Upper lobe of left lung (tissue), 6 donors: ENCODE measurements around the gene ACR. TPM values are rescaled to one million over a fixed set of nuclear protein-coding genes. Genes with fewer than 3 reads are reported as not detected.
"Not testable (repeated sequence)": the region's sequence is repeated elsewhere in the genome, so short reads cannot be mapped to it uniquely, and the experiment has no call there.

Experiments used
- ATAC-seq, 2 donors: fragments of 200-7000 bp; cut with Tn5 transposase; one replicate each; pipeline ENCODE4 v1.9.1; 2022; ENCODE audit warnings: mild to moderate bottlenecking in 2 of 2, moderate library complexity in 2 of 2; ENCODE audit not compliant: low FRiP score in 2 of 2
- DNase-seq, 2 donors: peaks; one replicate each; pipeline ENCODE4 v3.0.0-alpha.2; 2019 to 2020
- H3K27ac ChIP-seq, 4 donors: fragments of 200-600 bp; sonication (generic); one replicate each; pipeline ENCODE4 v1.5.1; 2016 to 2019
- H3K27me3 ChIP-seq, 4 donors: fragments of 200-600 bp; sonication (generic); one replicate each; pipeline ENCODE4 v1.5.1; 2017 to 2019
- H3K36me3 ChIP-seq, 4 donors: fragments of 200-600 bp; sonication (generic); one replicate each; pipeline ENCODE4 v1.5.1; 2016 to 2019
- H3K4me1 ChIP-seq, 4 donors: fragments of 200-600 bp; sonication (generic); one replicate each; pipeline ENCODE4 v1.5.1; 2018 to 2019
- H3K4me3 ChIP-seq, 4 donors: fragments of 200-600 bp; sonication (generic); one replicate each; pipeline ENCODE4 v1.5.1; 2017 to 2019; ENCODE audit warnings: mild to moderate bottlenecking in 2 of 4, moderate library complexity in 1 of 4
- H3K9me3 ChIP-seq, 4 donors: fragments of 200-600 bp; sonication (generic); one replicate each; pipeline ENCODE4 v1.5.1; 2018 to 2019
- POLR2A ChIP-seq, 4 donors: fragments of 450-650 bp; IDR thresholded peaks; one replicate each; pipeline ENCODE4 v1.5.1; 2016 to 2017; ENCODE audit warnings: antibody characterized with exemption in 4 of 4, mild to moderate bottlenecking in 2 of 4
- POLR2AphosphoS5 ChIP-seq, 2 donors: sonication (generic); formaldehyde crosslinking; IDR thresholded peaks; one replicate each; pipeline ENCODE4 v1.5.1; 2017; ENCODE audit warnings: antibody characterized with exemption in 2 of 2
- WGBS, 2 donors: methylation state at CpG; one replicate each; pipeline ENCODE4 v1.1.5; 2017 to 2018; 5-methylcytosine and 5-hydroxymethylcytosine counted together
- total RNA-seq, 6 donors: library from RNA; depleted of rRNA in 4 of 6; stranded (reverse); fragments of >200 nt in 4 of 6; gene quantifications; one replicate each; pipeline versions ENCODE4 v1.1.0 to v1.2.1, GENCODE V29; 2016 to 2021
- TF ChIP-seq, protein P1 (sequence below), 6 experiments: fragments of 450-650 bp in 4 of 6; fragments of 200-600 bp in 2 of 6; sonication (generic) in 2 of 6; IDR thresholded peaks; one replicate each; pipeline ENCODE4 v1.5.1; 2016 to 2019; ENCODE audit warnings: antibody characterized with exemption in 6 of 6
- donor health status: DM: no; HTN: no; CAD: no; lungs with moderate emphysema.
- donor health status: DM: no; HTN: yes; CAD: no; lungs with severe emphysema.

The ACR gene
- total RNA-seq, 6 donors from 2014 or later = 0.71 to 3.9 (median 1.5) TPM

DNA sequence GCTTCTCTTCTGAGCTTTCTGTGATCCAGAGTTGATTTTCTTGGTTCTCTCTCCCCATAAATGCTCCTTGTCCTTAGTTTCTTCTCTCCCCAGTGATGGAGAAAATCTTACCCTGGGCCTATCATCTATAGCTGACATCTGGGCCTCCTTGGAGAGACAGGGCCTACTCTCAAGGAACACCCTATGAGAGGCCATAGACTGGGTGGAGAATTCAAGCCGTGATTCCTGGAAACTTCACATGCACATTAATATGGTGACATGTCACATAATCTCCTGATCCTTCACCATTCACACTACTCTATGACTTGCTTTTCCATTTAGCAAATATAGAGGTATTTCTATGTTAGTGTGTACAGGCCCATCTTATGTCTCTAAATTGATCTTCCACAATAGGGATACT is 9.5 kb downstream of the ACR start:
- H3K27me3 ChIP-seq, H3K27ac ChIP-seq, H3K4me1 ChIP-seq, DNase-seq, H3K9me3 ChIP-seq, H3K36me3 ChIP-seq, ATAC-seq, H3K4me3 ChIP-seq: not testable (repeated sequence)
- 50 to 65% methylated on average over 1 of the region's 1 CpG for WGBS, 2 donors

DNA sequence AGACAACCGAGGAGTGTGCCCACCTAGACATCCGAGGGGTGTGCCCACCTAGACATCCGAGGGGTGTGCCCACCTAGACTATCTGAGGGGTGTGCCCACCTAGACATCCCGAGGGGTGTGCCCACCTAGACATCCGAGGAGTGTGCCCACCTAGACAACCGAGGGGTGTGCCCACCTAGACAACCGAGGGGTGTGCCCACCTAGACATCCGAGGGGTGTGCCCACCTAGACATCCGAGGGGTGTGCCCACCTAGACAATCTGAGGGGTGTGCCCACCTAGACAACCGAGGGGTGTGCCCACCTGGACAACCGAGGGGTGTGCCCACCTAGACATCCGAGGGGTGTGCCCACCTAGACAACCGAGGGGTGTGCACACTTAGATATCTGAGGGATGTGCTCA is 10.6 kb downstream of the ACR start:
- H3K4me3 ChIP-seq, H3K27ac ChIP-seq, H3K27me3 ChIP-seq, H3K36me3 ChIP-seq, DNase-seq, H3K4me1 ChIP-seq, H3K9me3 ChIP-seq, ATAC-seq: not testable (repeated sequence)
- WGBS, 2 donors = 74 to 77% methylated on average over 4 to 10 of the region's 13 CpGs

GRCh38 chr22:50749302-50750074 is 11.5 kb downstream of the ACR start:
- not testable (repeated sequence) for H3K4me3 ChIP-seq, H3K27ac ChIP-seq, DNase-seq, H3K9me3 ChIP-seq, H3K36me3 ChIP-seq, ATAC-seq, H3K4me1 ChIP-seq, H3K27me3 ChIP-seq
- 79 to 86% methylated on average over 8 to 9 of the region's 9 CpGs for WGBS, 2 donors

DNA sequence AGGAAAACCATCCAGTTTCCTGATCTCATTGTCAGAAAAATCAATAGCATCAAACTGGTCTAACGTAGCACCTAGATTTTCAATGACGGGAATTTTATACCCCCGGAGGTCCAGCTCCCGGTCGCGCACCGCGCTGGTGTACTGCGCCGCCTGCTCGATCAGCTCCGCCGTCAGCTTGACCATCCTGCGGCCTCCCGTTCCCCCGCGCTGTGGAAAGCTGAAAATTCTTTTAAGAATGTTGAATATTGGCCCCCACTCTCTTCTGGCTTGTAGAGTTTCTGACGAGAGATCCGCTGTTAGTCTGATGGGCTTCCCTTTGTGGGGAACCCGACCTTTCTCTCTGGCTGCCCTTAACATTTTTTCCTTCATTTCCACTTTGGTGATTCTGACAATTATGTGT is 17.2 kb downstream of the ACR start:
- WGBS, 2 donors = 91 to 93% methylated on average over 20 of the region's 20 CpGs

GRCh38 chr22:50756406-50756805 is 18.4 kb downstream of the ACR start:
- not testable (repeated sequence) for H3K9me3 ChIP-seq, H3K27ac ChIP-seq, H3K27me3 ChIP-seq, DNase-seq, ATAC-seq, H3K36me3 ChIP-seq, H3K4me1 ChIP-seq
- 8% methylated on average over 7 of the region's 9 CpGs; no CpG with 5 or more reads in 1 of the 2 donors for WGBS, 2 donors
- peak overlapping the region in 3 of 4 donors; percentile 47 to 68 (median 65) for H3K4me3 ChIP-seq

More for the DNA sequence above, 17.2 kb downstream of the ACR start:
- H3K4me1 ChIP-seq, H3K27ac ChIP-seq, H3K27me3 ChIP-seq, H3K9me3 ChIP-seq, H3K36me3 ChIP-seq, H3K4me3 ChIP-seq, ATAC-seq: not testable (repeated sequence)
- peak in 1 of 2 donors; percentile 64 for DNase-seq

GRCh38 chr22:50756949-50757491 is 19.0 kb downstream of the ACR start:
- peak overlapping the region; percentile 30 to 68 (median 56) for H3K4me3 ChIP-seq

DNA sequence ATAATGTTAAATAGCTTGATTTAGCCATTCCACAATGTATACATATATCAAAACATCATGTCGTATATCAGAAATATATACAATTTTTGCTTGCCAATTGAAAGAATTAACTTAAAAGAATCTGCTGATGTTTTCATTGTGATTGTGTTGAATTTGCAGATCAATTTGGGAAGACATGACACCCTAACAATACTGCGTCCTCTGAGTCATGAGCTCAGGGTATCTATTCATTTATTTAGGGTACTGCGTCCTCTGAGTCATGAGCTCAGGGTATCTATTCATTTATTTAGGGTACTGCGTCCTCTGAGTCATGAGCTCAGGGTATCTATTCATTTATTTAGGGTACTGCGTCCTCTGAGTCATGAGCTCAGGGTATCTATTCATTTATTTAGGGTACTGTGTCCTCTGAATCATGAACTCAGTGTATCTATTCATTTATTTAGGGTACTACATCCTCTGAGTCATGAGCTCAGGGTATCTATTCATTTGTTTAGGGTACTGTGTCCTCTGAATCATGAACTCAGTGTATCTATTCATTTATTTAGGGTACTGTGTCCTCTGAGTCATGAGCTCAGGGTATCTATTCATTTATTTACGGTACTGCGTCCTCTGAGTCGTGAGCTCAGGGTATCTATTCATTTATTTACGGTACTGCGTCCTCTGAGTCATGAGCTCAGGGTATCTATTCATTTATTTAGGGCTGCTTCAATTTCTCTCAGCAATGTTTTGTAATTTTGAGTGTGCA is 21.8 kb downstream of the ACR start:
- not testable (repeated sequence) for H3K27me3 ChIP-seq, H3K36me3 ChIP-seq, H3K27ac ChIP-seq, ATAC-seq, H3K4me1 ChIP-seq, H3K4me3 ChIP-seq, DNase-seq, H3K9me3 ChIP-seq
- 61 to 62% methylated on average over 9 to 10 of the region's 10 CpGs for WGBS, 2 donors

More at GRCh38 chr22:50756949-50757491, 19.0 kb downstream of the ACR start:
- not testable (repeated sequence) for H3K27me3 ChIP-seq, H3K9me3 ChIP-seq, ATAC-seq, H3K36me3 ChIP-seq, H3K4me1 ChIP-seq
- TF ChIP-seq POLR2AphosphoS5 (IDR thresholded peaks at IDR 0.05) (peak in 1 of 2 donors; percentile 28), POLR2A (IDR thresholded peaks at IDR 0.05) (peak in 1 of 4 donors; percentile 33)
- TF ChIP-seq, protein P1, sequence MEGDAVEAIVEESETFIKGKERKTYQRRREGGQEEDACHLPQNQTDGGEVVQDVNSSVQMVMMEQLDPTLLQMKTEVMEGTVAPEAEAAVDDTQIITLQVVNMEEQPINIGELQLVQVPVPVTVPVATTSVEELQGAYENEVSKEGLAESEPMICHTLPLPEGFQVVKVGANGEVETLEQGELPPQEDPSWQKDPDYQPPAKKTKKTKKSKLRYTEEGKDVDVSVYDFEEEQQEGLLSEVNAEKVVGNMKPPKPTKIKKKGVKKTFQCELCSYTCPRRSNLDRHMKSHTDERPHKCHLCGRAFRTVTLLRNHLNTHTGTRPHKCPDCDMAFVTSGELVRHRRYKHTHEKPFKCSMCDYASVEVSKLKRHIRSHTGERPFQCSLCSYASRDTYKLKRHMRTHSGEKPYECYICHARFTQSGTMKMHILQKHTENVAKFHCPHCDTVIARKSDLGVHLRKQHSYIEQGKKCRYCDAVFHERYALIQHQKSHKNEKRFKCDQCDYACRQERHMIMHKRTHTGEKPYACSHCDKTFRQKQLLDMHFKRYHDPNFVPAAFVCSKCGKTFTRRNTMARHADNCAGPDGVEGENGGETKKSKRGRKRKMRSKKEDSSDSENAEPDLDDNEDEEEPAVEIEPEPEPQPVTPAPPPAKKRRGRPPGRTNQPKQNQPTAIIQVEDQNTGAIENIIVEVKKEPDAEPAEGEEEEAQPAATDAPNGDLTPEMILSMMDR (IDR thresholded peaks at IDR 0.05) = peak; percentile 23 to 42 (median 27)
- peak; percentile 57 to 78 for DNase-seq
- H3K27ac ChIP-seq = peak overlapping the region; percentile 11 to 69 (median 38)
- 5 to 12% methylated on average over 7 to 23 of the region's 24 CpGs for WGBS, 2 donors

GRCh38 chr22:50761829-50762228 is 23.8 kb downstream of the ACR start:
- DNase-seq, H3K36me3 ChIP-seq, H3K27me3 ChIP-seq, ATAC-seq, H3K4me1 ChIP-seq, H3K27ac ChIP-seq, H3K4me3 ChIP-seq, H3K9me3 ChIP-seq: not testable (repeated sequence)
- WGBS, 2 donors = 90 to 93% methylated on average over 2 of the region's 2 CpGs

GRCh38 chr22:50764288-50764687 is 26.3 kb downstream of the ACR start:
- not testable (repeated sequence) for H3K9me3 ChIP-seq, H3K36me3 ChIP-seq, H3K4me3 ChIP-seq, H3K4me1 ChIP-seq, ATAC-seq, H3K27ac ChIP-seq, H3K27me3 ChIP-seq, DNase-seq
- WGBS, 2 donors = 69 to 83% methylated on average over 3 of the region's 3 CpGs
